GM10847 (cell line): Measurements from ENCODE around the gene TTI1.

Experiments used
- POLR2A ChIP-seq: IDR thresholded peaks from 2 replicates; pipeline ENCODE4 v1.6.1; 2011; ENCODE audit not compliant: insufficient read length; ENCODE audit errors: extremely low read depth

The TTI1 gene

DNA sequence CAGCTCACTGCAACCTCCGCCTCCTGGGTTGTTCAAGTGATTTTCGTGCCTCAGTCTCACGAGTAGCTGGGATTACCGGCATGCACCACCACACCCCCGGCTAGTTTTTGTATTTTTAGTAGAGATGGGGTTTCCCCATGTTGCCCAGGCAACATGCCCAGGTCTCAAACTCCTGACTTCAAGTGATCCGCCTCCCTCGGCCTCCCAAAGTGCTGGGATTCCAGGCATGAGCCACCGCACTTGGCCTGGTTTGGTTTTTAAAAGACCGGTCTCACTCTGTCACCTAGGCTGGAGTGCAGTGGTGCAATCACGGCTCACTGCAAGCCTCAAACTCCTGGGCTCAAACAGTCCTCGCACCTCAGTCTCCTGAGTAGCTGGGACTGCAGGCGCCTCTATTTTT is 90.2 kb downstream of the TTI1 start:
- no peak for TF ChIP-seq POLR2A

DNA sequence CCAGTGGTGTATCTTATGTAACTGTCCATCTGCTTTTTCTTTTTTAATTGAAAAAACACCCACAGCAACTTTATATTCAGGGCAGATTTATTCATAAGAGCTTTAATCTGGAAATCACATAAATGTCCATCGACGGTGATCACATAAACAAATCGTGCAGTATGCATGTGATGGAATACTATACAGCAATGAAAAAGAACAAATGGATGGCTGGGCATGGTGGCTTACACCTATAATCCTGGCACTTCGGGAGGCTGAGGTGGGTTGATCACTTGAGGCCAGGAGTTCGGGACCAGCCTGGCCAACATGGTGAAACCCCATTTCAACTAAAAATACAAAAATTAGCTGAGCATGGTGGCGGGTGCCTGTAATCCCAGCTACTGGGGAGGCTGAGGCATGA is 91.3 kb downstream of the TTI1 start:
- TF ChIP-seq POLR2A = no peak

DNA sequence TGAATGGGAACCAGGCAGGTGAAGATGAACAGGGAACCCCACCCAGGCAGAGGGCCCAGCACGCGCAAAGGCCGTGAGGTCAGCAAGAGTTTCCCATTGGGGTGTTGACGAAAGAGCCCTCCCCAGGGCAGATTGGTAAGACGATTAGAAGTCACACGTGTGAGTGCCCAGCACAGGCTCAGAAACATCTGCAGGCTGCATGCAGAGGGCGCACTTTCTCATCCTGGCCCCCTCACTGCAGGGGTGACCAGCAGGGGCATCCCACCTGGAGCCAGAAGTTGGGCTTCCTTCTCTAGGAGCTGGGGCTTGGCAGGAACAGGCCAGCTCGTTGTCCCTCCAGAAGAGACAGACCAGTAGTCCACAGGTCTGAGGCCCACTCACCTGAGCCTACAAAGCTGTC is 91.9 kb downstream of the TTI1 start:
- no peak for TF ChIP-seq POLR2A

DNA sequence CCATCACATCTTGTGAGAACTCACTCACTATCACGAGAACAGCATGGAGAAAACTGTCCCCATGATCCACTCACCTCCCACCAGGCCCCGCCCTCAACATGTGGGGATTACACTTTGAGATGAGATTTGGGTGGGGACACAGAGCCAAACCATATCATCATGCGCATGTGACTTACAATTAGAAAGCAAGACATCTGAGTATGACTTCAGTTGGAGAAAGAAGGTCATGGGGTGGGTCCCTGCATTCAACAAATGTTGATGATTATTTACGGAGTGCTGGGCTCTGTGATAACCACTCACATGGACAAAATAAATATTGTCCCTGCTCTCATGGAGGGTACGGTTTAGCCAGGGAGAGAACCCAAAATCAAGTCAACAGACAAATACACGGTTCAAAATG is 92.4 kb downstream of the TTI1 start:
- TF ChIP-seq POLR2A = no peak

DNA sequence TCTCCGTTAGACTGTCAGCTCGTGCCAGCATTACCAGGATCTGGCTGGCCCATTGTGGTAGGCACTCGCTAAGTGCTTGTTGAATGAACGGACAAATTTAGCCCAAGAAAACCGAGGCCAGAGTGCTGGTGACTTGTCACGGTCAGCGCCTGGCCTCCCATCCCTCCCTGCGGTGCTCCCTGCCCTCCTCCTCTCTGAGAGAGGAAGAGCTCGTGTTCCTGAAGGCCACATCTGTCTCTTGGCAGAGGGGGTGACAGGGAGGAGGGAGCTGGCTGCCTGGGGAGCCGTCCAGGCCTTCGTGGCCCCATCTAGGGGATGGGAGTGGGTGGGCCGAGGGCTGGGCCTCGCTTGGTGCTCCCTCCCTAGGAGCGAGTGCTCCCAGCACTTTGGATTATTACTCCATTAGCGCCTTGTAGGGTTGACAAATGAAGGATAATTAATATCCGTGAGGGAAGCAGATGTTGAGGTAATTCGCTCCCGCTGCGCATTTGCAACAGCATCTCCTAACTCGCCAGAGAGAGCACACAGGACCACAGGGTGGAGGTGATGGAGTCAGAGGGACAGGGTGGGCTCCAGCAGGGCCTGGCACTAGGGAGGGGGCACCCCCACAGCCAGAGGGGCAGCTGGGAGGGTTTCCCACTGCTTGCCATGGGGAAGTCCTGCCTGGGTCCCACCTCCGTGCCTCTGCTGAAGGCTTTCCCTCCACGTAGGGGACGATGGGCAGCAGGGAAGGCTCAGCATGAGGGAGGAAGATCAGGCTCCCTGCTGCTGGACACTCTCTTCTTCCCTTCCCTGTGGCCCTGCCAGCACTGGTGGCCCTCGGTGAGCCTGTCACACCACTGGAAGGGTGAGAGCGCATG is 93.3 kb downstream of the TTI1 start:
- TF ChIP-seq POLR2A = no peak

DNA sequence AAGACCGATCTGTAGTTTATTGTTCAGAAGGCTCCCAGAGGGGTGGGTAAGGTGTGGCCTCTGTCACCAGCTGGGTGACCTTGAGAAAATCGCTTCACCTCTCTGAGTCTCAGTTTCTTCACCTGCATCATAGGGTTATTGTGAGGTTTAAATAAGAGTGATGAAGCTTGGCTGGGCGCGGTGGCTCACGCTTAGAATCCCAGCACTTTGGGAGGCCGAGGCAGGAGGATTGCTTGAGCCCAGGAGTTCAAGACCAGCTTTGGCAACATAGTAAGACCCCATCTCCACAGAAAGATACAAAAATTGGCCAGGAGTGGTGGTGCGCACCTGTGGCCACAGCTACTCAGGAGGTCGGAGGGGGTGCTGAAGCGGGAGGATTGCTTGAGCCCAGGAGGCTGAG is 94.3 kb downstream of the TTI1 start:
- no peak for TF ChIP-seq POLR2A

DNA sequence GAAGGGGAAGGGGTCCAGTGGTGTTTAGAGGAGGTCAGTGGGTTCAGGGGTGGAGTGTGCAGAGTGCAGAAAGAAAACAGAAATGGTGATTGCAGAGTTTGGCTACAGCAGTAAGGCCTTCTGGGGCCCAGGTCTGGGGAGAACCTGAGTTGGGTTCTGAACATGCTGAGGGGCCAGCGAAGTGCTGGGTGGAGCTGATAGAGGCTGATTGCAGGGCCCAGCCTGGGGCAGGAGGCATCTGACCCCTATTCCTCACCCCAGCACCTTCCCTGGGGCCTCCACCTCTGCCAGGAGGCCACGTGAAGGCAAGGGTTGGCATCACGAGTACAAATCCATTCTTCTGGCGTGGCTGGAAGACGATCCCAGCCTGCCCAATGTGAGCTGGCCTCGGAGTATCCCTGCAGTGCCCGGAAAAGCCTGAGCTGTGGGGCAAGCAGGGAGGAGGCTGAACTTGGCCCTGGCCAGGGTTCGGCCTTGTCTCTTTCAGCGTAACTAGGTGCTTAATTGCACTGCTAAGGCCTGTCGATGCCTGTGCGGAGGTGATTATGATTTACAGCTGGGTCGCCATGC is 95.0 kb downstream of the TTI1 start:
- TF ChIP-seq POLR2A = no peak

DNA sequence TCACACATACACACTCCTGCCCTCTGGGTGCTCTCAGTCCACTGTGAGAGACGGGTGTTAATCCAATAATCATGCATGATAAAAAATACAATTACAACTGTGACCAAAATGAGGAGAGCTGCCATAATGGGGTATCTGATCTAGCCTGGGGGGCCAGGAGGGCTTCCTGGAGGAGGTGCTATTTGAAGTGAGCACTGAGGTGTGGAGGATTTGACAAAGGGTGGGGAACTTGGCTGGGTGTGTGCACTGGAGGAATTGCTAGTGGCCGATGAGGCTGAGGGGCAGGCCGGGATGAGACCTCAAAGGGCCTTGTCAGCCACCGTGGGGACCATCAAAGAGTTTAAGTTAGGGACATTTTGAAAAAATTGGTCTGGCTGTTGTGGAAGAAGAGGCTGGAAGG is 95.6 kb downstream of the TTI1 start:
- TF ChIP-seq POLR2A = no peak

DNA sequence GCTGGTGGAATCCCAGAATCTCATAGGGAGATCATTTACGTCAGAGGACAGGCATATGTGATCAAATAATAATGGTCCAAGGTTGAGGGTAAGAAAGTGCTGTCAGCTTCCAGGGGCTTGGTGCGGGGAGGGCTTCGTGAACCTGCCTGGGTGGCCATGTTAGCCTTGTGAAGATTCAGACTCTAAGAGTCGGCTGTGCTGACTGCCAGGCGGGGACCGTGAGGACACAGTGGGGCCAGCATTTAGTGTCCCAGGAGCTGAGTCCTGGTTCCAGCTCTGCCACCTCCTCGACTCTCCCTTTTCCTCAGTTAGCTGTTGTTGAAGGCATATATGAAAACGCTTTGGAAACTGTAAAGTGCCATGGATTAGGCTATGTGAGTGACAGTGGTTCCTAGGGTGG is 96.8 kb downstream of the TTI1 start:
- no peak for TF ChIP-seq POLR2A

DNA sequence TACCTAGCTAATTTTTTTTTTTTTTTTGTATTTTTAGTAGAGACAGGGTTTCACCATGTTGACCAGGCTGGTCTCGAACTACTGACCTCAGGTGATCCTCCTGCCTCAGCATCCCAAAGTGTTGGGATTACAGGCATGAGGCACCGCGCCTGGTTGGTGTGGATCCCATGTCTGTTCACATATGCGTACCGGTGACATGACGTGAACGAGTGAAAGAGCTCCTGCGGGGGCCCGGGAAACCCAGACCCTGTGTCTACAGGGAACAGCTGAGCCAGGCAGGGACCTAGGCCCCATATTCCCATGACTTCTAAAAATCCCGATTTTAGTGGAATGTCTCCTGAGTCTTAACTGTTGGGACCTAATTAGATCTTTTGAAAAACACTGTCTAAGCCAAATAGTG is 97.2 kb downstream of the TTI1 start:
- TF ChIP-seq POLR2A = no peak

DNA sequence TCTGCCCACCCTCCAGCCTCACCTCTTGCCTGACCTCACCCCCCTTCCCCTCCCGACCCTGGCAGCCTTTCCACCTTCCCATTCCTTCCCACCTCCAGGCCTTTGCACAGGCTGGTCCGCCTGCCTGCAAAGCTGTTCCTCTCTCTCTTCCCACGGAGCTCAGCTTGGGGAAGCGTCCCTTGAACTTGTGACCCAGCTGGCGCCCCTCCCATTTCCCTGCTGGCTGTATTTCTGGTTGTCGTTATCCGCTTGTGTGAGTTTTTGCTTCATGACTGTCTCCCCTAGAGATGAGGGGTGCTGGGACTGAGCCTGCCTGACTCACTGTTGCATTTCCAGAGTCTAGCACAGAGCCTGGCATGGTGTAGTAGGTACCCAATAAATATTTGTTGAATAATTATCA is 97.8 kb downstream of the TTI1 start:
- no peak for TF ChIP-seq POLR2A

DNA sequence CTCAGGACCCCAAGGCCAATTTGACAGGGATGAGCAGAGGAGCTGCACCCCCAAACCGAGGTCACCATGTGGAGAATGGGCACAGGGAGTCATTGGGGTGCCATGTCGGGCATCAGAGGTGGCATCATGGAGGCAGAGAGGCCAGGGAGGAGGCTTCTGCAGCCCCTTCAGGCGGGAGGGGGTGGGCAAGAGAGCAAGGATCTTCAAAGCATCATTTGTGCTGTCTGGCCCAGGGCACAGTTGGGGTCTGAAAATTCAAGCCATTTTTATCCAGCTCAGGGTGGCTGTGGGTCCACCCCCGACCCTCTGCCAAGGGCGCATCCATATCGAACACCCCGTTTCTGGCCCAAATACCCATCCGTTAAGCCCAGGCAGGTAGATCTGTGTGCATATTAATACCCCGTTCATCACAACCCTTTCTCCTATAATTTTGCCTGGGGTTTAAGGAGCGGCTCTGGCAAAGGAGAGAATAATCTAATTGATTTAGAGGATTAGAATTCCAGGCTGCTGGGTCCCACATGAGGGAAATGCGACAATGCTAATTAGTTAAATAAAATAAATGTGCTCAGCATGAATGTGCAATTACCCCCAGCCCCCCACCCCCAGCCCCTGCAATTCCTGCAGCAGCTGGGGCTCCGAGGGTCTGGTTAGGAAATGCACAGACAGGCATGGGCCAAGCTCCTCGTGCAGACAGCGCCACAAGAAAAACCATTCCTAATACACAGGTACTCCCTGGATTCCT is 98.5 kb downstream of the TTI1 start:
- no peak for TF ChIP-seq POLR2A

DNA sequence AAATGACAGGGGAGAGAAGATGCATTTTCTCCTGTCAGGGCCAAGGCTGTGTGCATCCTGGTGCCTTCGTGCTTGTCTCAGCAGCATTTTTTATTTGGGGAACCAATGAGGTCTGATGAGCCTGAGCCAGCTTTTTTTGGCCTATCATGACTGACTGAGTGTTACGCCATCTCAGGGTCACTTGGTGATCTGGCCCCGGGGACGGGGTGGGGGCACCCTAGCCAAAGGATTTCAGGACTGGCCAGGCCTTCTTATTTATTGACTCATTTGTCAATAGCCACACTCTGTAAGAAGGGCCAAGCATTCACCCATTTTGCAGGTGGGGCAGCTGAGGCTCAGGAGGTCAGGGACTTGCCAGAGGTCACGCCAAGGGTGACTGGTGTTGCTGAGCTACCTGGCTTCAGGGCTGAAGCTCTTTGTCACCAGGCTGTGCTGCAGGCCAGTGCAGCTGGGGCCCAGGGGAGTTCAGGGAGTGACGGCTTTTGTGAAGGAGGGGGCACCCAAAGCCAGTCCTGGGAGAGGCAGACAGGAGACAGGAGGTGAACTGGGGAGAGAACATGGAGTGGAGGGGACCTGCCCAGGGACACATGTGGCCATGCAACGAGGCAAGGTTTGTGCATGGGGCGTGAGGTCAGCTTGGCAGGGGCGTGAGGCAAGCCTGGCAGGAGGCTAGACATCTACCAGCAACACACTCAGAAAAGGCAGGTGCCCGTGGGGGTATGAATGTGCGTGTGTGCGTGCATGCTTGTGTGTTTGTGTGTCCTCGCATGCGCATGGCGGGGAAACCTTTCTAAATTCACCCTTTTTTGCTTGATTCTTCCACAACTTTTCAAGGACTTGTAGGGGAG is 99.2 kb downstream of the TTI1 start:
- TF ChIP-seq POLR2A = no peak
